PC-9 (cell line): ENCODE measurements around the gene CDK18. TPM values are rescaled to one million over a fixed set of nuclear protein-coding genes. Genes with fewer than 3 reads are reported as not detected.

Source experiments
- Bru-seq: library from RNA; stranded (reverse); fragments of 400-500 nt; gene quantifications from one replicate; lab custom pipeline; 2021; lab: Mats Ljungman, UMichigan
- BruChase-seq, 2 experiments: library from RNA; stranded (reverse); fragments of 400-500 nt; gene quantifications; one replicate each; lab custom pipeline; 2021; lab: Mats Ljungman, UMichigan
- BruUV-seq: library from RNA; stranded (reverse); fragments of 400-500 nt; replicated peaks from 2 replicates; lab custom pipeline; 2021; lab: Mats Ljungman, UMichigan
- CTCF ChIA-PET: fragments of 300-600 bp; sonication (Branson Sonifier 250); formaldehyde crosslinking; loops from one replicate; lab custom pipeline; 2022; ENCODE audit warnings: antibody characterized with exemption; lab: Charles Lee
- POLR2A ChIA-PET: fragments of 300-600 bp; sonication (Branson Sonifier 250); formaldehyde crosslinking; loops from one replicate; lab custom pipeline; 2022; ENCODE audit warnings: antibody characterized with exemption; ENCODE audit not compliant: unreplicated experiment; lab: Charles Lee
- DNase-seq, 2 experiments: peaks; one replicate each; pipeline versions ENCODE4 v3.0.0 to v3.0.0-alpha.2; 2015 to 2022; ENCODE audit warnings: mixed read lengths in 1 of 2
- H2AFZ ChIP-seq: fragments of 200-600 bp; sonication (generic); 2 replicates; pipeline ENCODE4 v1.8.1; 2017; ENCODE audit warnings: antibody characterized with exemption
- H3F3A ChIP-seq: fragments of 200-600 bp; sonication (generic); 2 replicates; pipeline ENCODE4 v1.8.1; 2017; ENCODE audit warnings: antibody characterized with exemption, mild to moderate bottlenecking, low read depth; ENCODE audit not compliant: insufficient read depth
- H3K27ac ChIP-seq: fragments of 200-600 bp; sonication (generic); 2 replicates; pipeline ENCODE4 v1.6.1; 2016; ENCODE audit warnings: mixed run types
- H3K27me3 ChIP-seq: fragments of 200-600 bp; sonication (generic); 2 replicates; pipeline ENCODE4 v1.6.1; 2016; ENCODE audit warnings: low read depth, mixed run types; ENCODE audit not compliant: insufficient read depth
- H3K36me3 ChIP-seq: fragments of 200-600 bp; sonication (generic); 2 replicates; pipeline ENCODE4 v1.6.1; 2016; ENCODE audit warnings: low read depth, mixed run types
- H3K4me1 ChIP-seq: fragments of 200-600 bp; sonication (generic); replicated peaks from 2 replicates; pipeline ENCODE4 v1.6.1; 2016; ENCODE audit warnings: mixed run types; ENCODE audit not compliant: insufficient read depth
- H3K4me2 ChIP-seq: fragments of 200-600 bp; sonication (generic); 2 replicates; pipeline ENCODE4 v1.6.1; 2017; ENCODE audit warnings: mixed run types
- H3K4me3 ChIP-seq: fragments of 200-600 bp; sonication (generic); 2 replicates; pipeline ENCODE4 v1.6.1; 2016; ENCODE audit warnings: mixed run types
- H3K79me2 ChIP-seq: fragments of 200-600 bp; sonication (generic); 2 replicates; pipeline ENCODE4 v1.6.1; 2017; ENCODE audit warnings: low read depth, mixed run types
- H3K9me2 ChIP-seq: fragments of 200-600 bp; sonication (generic); 2 replicates; pipeline ENCODE4 v1.8.1; 2017; ENCODE audit warnings: mild to moderate bottlenecking; ENCODE audit not compliant: insufficient read depth
- H3K9me3 ChIP-seq: fragments of 200-600 bp; sonication (generic); 2 replicates; pipeline ENCODE4 v1.8.1; 2016; ENCODE audit warnings: low read depth; ENCODE audit not compliant: insufficient read depth
- H4K20me1 ChIP-seq: fragments of 200-600 bp; sonication (generic); 2 replicates; pipeline ENCODE4 v1.8.1; 2017; ENCODE audit not compliant: insufficient read depth
- CTCF ChIP-seq: fragments of 200-600 bp; sonication (generic); conservative IDR thresholded peaks from 2 replicates; pipeline ENCODE4 v1.6.1; 2017; ENCODE audit warnings: mixed run types, antibody characterized with exemption, mild to moderate bottlenecking, moderate library complexity
- EZH2 ChIP-seq: fragments of 200-600 bp; sonication (generic); IDR thresholded peaks from 2 replicates; pipeline ENCODE4 v1.8.0; 2017; ENCODE audit warnings: antibody characterized with exemption, low read depth
- intact Hi-C: fragments of 100-400 bp; cut with micrococcal nuclease; formaldehyde crosslinking; loops from one replicate; pipeline ENCODE4 v1.10.0; 2022; ENCODE audit not compliant: unreplicated experiment
- long read RNA-seq: library from polyadenylated mRNA; stranded (forward); transcript quantifications from one replicate; pipeline ENCODE4 v2.0.0, GENCODE V29; 2022
- total RNA-seq: library from RNA; stranded (reverse); gene quantifications from 2 replicates; pipeline ENCODE4 v1.2.3, GENCODE V29; 2021

Gene CDK18
- total RNA-seq (35.3 and 36.2 TPM in 2 replicates), Bru-seq, nascent RNA (percentile 51 among the genes with signal in this experiment), BruChase-seq, experiment 1, labeled RNA remaining after a 2-hour chase (percentile 62 among the genes with signal in this experiment), BruChase-seq, experiment 2, labeled RNA remaining after a 6-hour chase (percentile 60 among the genes with signal in this experiment)
- long read RNA-seq, transcript CDK18-203 (16 exons, 1,648 nt), result major isoform, 7 of 22 reads
- long read RNA-seq, partial matches to known transcripts, result 2 of 22 reads
- long read RNA-seq, other reads (novel, unspliced or antisense), result 7 of 22 reads

- DNase-seq, result peak; percentile 71 to 78
- ChIA-PET POLR2A (interaction anchor here (0.5 to 0.8 kb wide), 6 partner anchors 26 to 881 kb away, joined by 3 to 19 read pairs (median 4); no protein-coding TSS in a partner anchor), CTCF (interaction anchor here (0.5 kb wide), 1 partner anchor 759 kb away, joined by 17 read pairs; no protein-coding TSS in a partner anchor)
- Histone ChIP-seq H3K79me2 (peaks cover 15% of the 10 kb centered on the region), H2AFZ (peak within 1 kb of the TSS; percentile 99), H3K27me3 (no peaks in the 10 kb centered on the region), H3K27ac (peak within 1 kb of the TSS; percentile 31), H3K9me3 (no peaks in the 10 kb centered on the region), H3K4me3 (peak within 1 kb of the TSS; percentile 88), H3K4me2 (peak within 1 kb of the TSS; percentile 100), H3K36me3 (no peaks in the 10 kb centered on the region), H3F3A (peaks cover 12% of the 10 kb centered on the region; the same call in 1 of the 2 replicates), H3K4me1 (peaks cover 14% of the 10 kb centered on the region), H3K9me2 (no peaks in the 10 kb centered on the region), H4K20me1 (no peaks in the 10 kb centered on the region)
- TF ChIP-seq EZH2, result no peak
- no peak for TF ChIP-seq CTCF
- intact Hi-C loops, result loop anchor here (1.0 kb wide), 1 partner anchor 11 kb away; no protein-coding TSS in a partner anchor
- no TSS peak for BruUV-seq
These were observed at the start of gene CDK18 for GRCh38 chr1:205504311-205505075. Gene CDK18, plus strand, starts transcription at chr1:205504669. Its CDS starts 18,499 bp downstream, at chr1:205523168.

- no peak overlapping the region for H2AFZ ChIP-seq
- POLR2A ChIA-PET, result interaction anchor here (0.5 kb wide), 1 partner anchor 160 kb away, joined by 11 read pairs; no protein-coding TSS in a partner anchor
These were observed 49.5 kb upstream of the CDK18 start for GRCh38 chr1:205454903-205455335.

More at GRCh38 chr1:205454903-205455335, 49.5 kb upstream of the CDK18 start:
- H3F3A ChIP-seq, result peaks cover 24% of the 10 kb centered on the region
- DNase-seq, result no peak
- H3K4me2 ChIP-seq, result no peak overlapping the region
- H3K4me1 ChIP-seq, result peaks cover 23% of the 10 kb centered on the region
- H3K4me3 ChIP-seq, result no peak overlapping the region
- no peaks in the 10 kb centered on the region; the same call in 1 of the 2 replicates for H4K20me1 ChIP-seq
- intact Hi-C loops, result no loop called here
- no peaks in the 10 kb centered on the region for H3K9me3 ChIP-seq
- no peaks in the 10 kb centered on the region for H3K36me3 ChIP-seq
- H3K27ac ChIP-seq, result no peak overlapping the region
- no peaks in the 10 kb centered on the region for H3K9me2 ChIP-seq
- H3K27me3 ChIP-seq, result peaks cover 46% of the 10 kb centered on the region
- H3K79me2 ChIP-seq, result no peaks in the 10 kb centered on the region
- no TSS peak for BruUV-seq
- CTCF ChIA-PET, result interaction anchor here (0.6 to 0.7 kb wide), 3 partner anchors 15 to 138 kb away, joined by 3 to 4 read pairs (median 3); no protein-coding TSS in a partner anchor
- no peak for TF ChIP-seq EZH2
- no peak for TF ChIP-seq CTCF
